ENCODE data around the gene ACYP1.

The ACYP1 gene

DNA sequence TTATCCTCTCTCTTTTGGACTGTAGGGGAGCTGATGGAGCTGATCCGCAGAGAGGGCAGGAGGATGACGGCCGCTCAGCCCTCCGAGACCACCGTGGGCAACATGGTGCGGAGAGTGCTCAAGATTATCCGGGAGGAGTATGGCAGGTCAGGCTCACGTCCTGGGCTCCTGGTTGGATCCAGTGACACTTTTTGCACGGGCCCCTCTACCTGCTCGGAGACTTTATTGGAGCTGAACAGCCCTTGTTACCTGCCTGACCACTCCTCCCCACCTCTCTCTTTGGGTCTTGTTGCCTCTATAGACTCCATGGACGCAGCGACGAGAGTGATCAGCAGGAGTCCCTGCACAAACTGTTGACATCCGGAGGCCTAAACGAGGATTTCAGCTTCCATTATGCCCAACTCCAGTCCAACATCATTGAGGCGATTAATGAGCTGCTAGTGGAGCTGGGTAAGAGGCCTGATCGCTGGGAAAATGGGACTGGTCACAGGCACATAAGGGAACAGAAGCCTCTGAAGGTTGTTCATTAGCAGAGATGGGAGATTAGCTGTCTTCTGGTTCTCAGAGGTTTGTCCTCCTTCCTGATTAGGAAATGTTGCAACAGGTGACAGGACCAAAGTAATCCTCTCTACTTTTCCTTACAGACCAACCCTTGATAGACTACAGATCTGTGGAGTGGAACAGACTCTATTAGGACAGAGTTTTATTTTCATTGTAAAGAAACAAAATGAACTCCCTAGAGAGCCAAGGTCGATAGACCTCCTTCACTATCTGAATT, 60.4 kb downstream of the ACYP1 start:
- Histone ChIP-seq H3K4me3 (ENCODE audit: low read length) (peak overlapping the region; percentile 62), H3K9ac (ENCODE audit: low read length) (peak overlapping the region; percentile 83), H3K36me3 (ENCODE audit: control insufficient read depth, insufficient read depth, low read length) (peaks cover 8% of the 10 kb centered on the region), H3K9me3 (ENCODE audit: control insufficient read depth, low read length) (no peaks in the 10 kb centered on the region), H3K27me3 (ENCODE audit: control insufficient read depth, insufficient read depth, low read length) (no peaks in the 10 kb centered on the region), H3K4me1 (ENCODE audit: control insufficient read depth, insufficient read depth, low read length) (peaks cover 18% of the 10 kb centered on the region)
